ENCODE measurements around the gene SCN1B. TPM values are rescaled to one million over a fixed set of nuclear protein-coding genes. Genes with fewer than 3 reads are reported as not detected.
"Not testable (repeated sequence)": the region's sequence is repeated elsewhere in the genome, so short reads cannot be mapped to it uniquely, and the experiment has no call there.

Gene SCN1B
- total RNA-seq, 2 experiments from 2014 or later: 0.43 to 0.50 TPM

- peaks cover 21% of the 10 kb centered on the region for H3K4me1 Mint-ChIP-seq
- no peak overlapping the region for H3K27ac Mint-ChIP-seq
- no peaks in the 10 kb centered on the region for H3K36me3 Mint-ChIP-seq (ENCODE audit: low read depth)
- H3K27me3 Mint-ChIP-seq: peaks cover 2% of the 10 kb centered on the region
- CTCF ChIA-PET: interaction anchor here (0.6 to 1.0 kb wide), 4 partner anchors 8 to 307 kb away, joined by 3 to 4 read pairs (median 3); no protein-coding TSS in a partner anchor
- DNase-seq: peak; percentile 52
- POLR2A ChIA-PET: interaction anchor here (0.7 to 0.9 kb wide), 2 partner anchors 33 to 220 kb away, joined by 3 to 4 read pairs; no protein-coding TSS in a partner anchor
- H3K4me3 Mint-ChIP-seq: no peak overlapping the region
- no peaks in the 10 kb centered on the region for H3K9me3 Mint-ChIP-seq
These were observed 15.5 kb downstream of the SCN1B start for GRCh38 chr19:35045667-35046300.

- no peak overlapping the region for H3K27ac Mint-ChIP-seq
- H3K9me3 Mint-ChIP-seq: no peaks in the 10 kb centered on the region
- no peak for DNase-seq
- H3K36me3 Mint-ChIP-seq (ENCODE audit: low read depth): no peaks in the 10 kb centered on the region
- H3K27me3 Mint-ChIP-seq: no peaks in the 10 kb centered on the region
- ChIA-PET POLR2A (interaction anchor here (0.7 to 0.9 kb wide), 2 partner anchors 34 to 219 kb away, joined by 3 to 4 read pairs; no protein-coding TSS in a partner anchor), CTCF (interaction anchor here (0.6 to 1.0 kb wide), 4 partner anchors 9 to 307 kb away, joined by 3 to 4 read pairs (median 3); no protein-coding TSS in a partner anchor)
- H3K4me3 Mint-ChIP-seq: no peak overlapping the region
- peaks cover 16% of the 10 kb centered on the region for H3K4me1 Mint-ChIP-seq
These were observed 16.2 kb downstream of the SCN1B start for GRCh38 chr19:35046461-35046860.

GRCh38 chr19:35048911-35049411, 18.7 kb downstream of the SCN1B start:
- Mint-ChIP-seq H3K36me3 (ENCODE audit: low read depth) (no peaks in the 10 kb centered on the region), H3K4me1 (peaks cover 13% of the 10 kb centered on the region), H3K27me3 (no peaks in the 10 kb centered on the region), H3K9me3 (no peaks in the 10 kb centered on the region), H3K27ac (no peak overlapping the region), H3K4me3 (no peak overlapping the region)
- CTCF ChIA-PET: interaction anchor here (1.3 kb wide), 1 partner anchor 18 kb away, joined by 6 read pairs; no protein-coding TSS in a partner anchor
- DNase-seq: no peak
- POLR2A ChIA-PET: no interaction called here

GRCh38 chr19:35049456-35049855, 19.2 kb downstream of the SCN1B start:
- Mint-ChIP-seq H3K36me3 (ENCODE audit: low read depth) (no peaks in the 10 kb centered on the region), H3K27me3 (no peaks in the 10 kb centered on the region), H3K9me3 (no peaks in the 10 kb centered on the region), H3K4me3 (no peak overlapping the region), H3K4me1 (peaks cover 13% of the 10 kb centered on the region), H3K27ac (no peak overlapping the region)
- ChIA-PET POLR2A (no interaction called here), CTCF (no interaction called here)
- no peak for DNase-seq

GRCh38 chr19:35050662-35051061, 20.4 kb downstream of the SCN1B start:
- DNase-seq, H3K27ac Mint-ChIP-seq: not testable (repeated sequence)

GRCh38 chr19:35051268-35051667, 21.0 kb downstream of the SCN1B start:
- POLR2A ChIA-PET; H3K9me3 Mint-ChIP-seq; H3K27me3 Mint-ChIP-seq; DNase-seq; H3K4me1 Mint-ChIP-seq; H3K4me3 Mint-ChIP-seq; H3K27ac Mint-ChIP-seq; H3K36me3 Mint-ChIP-seq (ENCODE audit: low read depth): not testable (repeated sequence)
- CTCF ChIA-PET: interaction anchor here (1.0 kb wide), 1 partner anchor 444 kb away, joined by 3 read pairs; no protein-coding TSS in a partner anchor

More at GRCh38 chr19:35050662-35051061, 20.4 kb downstream of the SCN1B start:
- H3K27me3 Mint-ChIP-seq; H3K4me3 Mint-ChIP-seq; H3K4me1 Mint-ChIP-seq; POLR2A ChIA-PET; H3K36me3 Mint-ChIP-seq (ENCODE audit: low read depth); H3K9me3 Mint-ChIP-seq: not testable (repeated sequence)
- CTCF ChIA-PET: interaction anchor here (1.0 kb wide), 1 partner anchor 444 kb away, joined by 3 read pairs; no protein-coding TSS in a partner anchor

GRCh38 chr19:35051796-35052195, 21.5 kb downstream of the SCN1B start:
- Mint-ChIP-seq H3K4me3 (no peak overlapping the region), H3K9me3 (no peaks in the 10 kb centered on the region), H3K36me3 (ENCODE audit: low read depth) (no peaks in the 10 kb centered on the region), H3K4me1 (no peaks in the 10 kb centered on the region), H3K27me3 (peaks cover 6% of the 10 kb centered on the region), H3K27ac (no peak overlapping the region)
- POLR2A ChIA-PET: no interaction called here
- CTCF ChIA-PET: interaction anchor here (1.0 to 1.9 kb wide), 2 partner anchors 8 to 443 kb away, joined by 3 to 7 read pairs; no protein-coding TSS in a partner anchor
- no peak for DNase-seq

- Mint-ChIP-seq H3K9me3 (no peaks in the 10 kb centered on the region), H3K27me3 (peaks cover 6% of the 10 kb centered on the region), H3K27ac (no peak overlapping the region), H3K4me1 (no peaks in the 10 kb centered on the region), H3K4me3 (no peak overlapping the region), H3K36me3 (ENCODE audit: low read depth) (no peaks in the 10 kb centered on the region)
- ChIA-PET CTCF (interaction anchor here (1.9 kb wide), 1 partner anchor 9 kb away, joined by 7 read pairs; no protein-coding TSS in a partner anchor), POLR2A (no interaction called here)
- DNase-seq: no peak
These were observed 22.4 kb downstream of the SCN1B start for GRCh38 chr19:35052599-35053190.

GRCh38 chr19:35053667-35054293, 23.5 kb downstream of the SCN1B start:
- H3K9me3 Mint-ChIP-seq: no peaks in the 10 kb centered on the region
- no peaks in the 10 kb centered on the region for H3K4me1 Mint-ChIP-seq
- H3K36me3 Mint-ChIP-seq (ENCODE audit: low read depth): no peaks in the 10 kb centered on the region
- ChIA-PET CTCF (interaction anchor here (1.9 kb wide), 1 partner anchor 10 kb away, joined by 7 read pairs; no protein-coding TSS in a partner anchor), POLR2A (no interaction called here)
- H3K27ac Mint-ChIP-seq: no peak overlapping the region
- no peak overlapping the region for H3K4me3 Mint-ChIP-seq
- no peak for DNase-seq
- H3K27me3 Mint-ChIP-seq: peaks cover 6% of the 10 kb centered on the region

- ChIA-PET CTCF (interaction anchor here (0.8 to 1.6 kb wide), 2 partner anchors 12 to 81 kb away, joined by 3 to 10 read pairs; partner anchors contain the start of gene LGI4), POLR2A (no interaction called here)
- H3K36me3 Mint-ChIP-seq (ENCODE audit: low read depth): no peaks in the 10 kb centered on the region
- no peak overlapping the region for H3K4me3 Mint-ChIP-seq
- no peaks in the 10 kb centered on the region for H3K9me3 Mint-ChIP-seq
- no peaks in the 10 kb centered on the region for H3K4me1 Mint-ChIP-seq
- DNase-seq: no peak
- H3K27ac Mint-ChIP-seq: no peak overlapping the region
- H3K27me3 Mint-ChIP-seq: peaks cover 6% of the 10 kb centered on the region
These were observed 24.4 kb downstream of the SCN1B start for GRCh38 chr19:35054626-35055025.

GRCh38 chr19:35055715-35056179, 25.5 kb downstream of the SCN1B start:
- H3K4me1 Mint-ChIP-seq: no peaks in the 10 kb centered on the region
- no peak for DNase-seq
- POLR2A ChIA-PET: no interaction called here
- CTCF ChIA-PET: interaction anchor here (1.3 to 1.6 kb wide), 2 partner anchors 11 to 12 kb away, joined by 10 to 11 read pairs; no protein-coding TSS in a partner anchor
- no peak overlapping the region for H3K4me3 Mint-ChIP-seq
- no peaks in the 10 kb centered on the region for H3K36me3 Mint-ChIP-seq (ENCODE audit: low read depth)
- H3K27me3 Mint-ChIP-seq: peaks cover 6% of the 10 kb centered on the region
- no peaks in the 10 kb centered on the region for H3K9me3 Mint-ChIP-seq
- H3K27ac Mint-ChIP-seq: no peak overlapping the region

- DNase-seq: no peak
- H3K4me1 Mint-ChIP-seq: no peaks in the 10 kb centered on the region
- no peak overlapping the region for H3K4me3 Mint-ChIP-seq
- H3K9me3 Mint-ChIP-seq: no peaks in the 10 kb centered on the region
- H3K36me3 Mint-ChIP-seq (ENCODE audit: low read depth): no peaks in the 10 kb centered on the region
- CTCF ChIA-PET: interaction anchor here (0.7 to 1.0 kb wide), 2 partner anchors 12 to 258 kb away, joined by 3 read pairs; no protein-coding TSS in a partner anchor
- POLR2A ChIA-PET: no interaction called here
- no peak overlapping the region for H3K27ac Mint-ChIP-seq
- peaks cover 6% of the 10 kb centered on the region for H3K27me3 Mint-ChIP-seq
These were observed 26.3 kb downstream of the SCN1B start for GRCh38 chr19:35056513-35057063.

Data from activated CD4-positive, alpha-beta memory T cell treated with anti-CD3 and anti-CD28 coated beads, Interleukin-2, amount 10 ng/mL, durations not matched to agents 7 days and 5 days (primary cell).